ENCODE measurements around the gene TTC23.

The TTC23 gene

GRCh38 chr15:99100245-99101173 is 148.9 kb downstream of the TTC23 start:
- DNase-seq = peak; percentile 86

GRCh38 chr15:99099661-99100060 is 149.7 kb downstream of the TTC23 start:
- DNase-seq = no peak

GRCh38 chr15:99098991-99099390 is 150.4 kb downstream of the TTC23 start:
- no peak for DNase-seq

GRCh38 chr15:99098426-99098825 is 151.0 kb downstream of the TTC23 start:
- no peak for DNase-seq

- DNase-seq = no peak
Measured at GRCh38 chr15:99097441-99098410, 151.7 kb downstream of the TTC23 start.

- no peak for DNase-seq
Measured at GRCh38 chr15:99096894-99097426, 152.4 kb downstream of the TTC23 start.

GRCh38 chr15:99096173-99096893 is 153.0 kb downstream of the TTC23 start:
- no peak for DNase-seq

GRCh38 chr15:99095626-99096025 is 153.8 kb downstream of the TTC23 start:
- no peak for DNase-seq

- DNase-seq = no peak
Measured at GRCh38 chr15:99092554-99093172, 156.7 kb downstream of the TTC23 start.

GRCh38 chr15:99090938-99091337 is 158.4 kb downstream of the TTC23 start:
- DNase-seq = no peak

GRCh38 chr15:99090011-99090699 is 159.2 kb downstream of the TTC23 start:
- no peak for DNase-seq

GRCh38 chr15:99087405-99087943 is 161.9 kb downstream of the TTC23 start:
- no peak for DNase-seq

- DNase-seq = no peak
Measured at GRCh38 chr15:99086327-99086667, 163.1 kb downstream of the TTC23 start.

All from NCI-H1105 (cell line).